ENCODE results near the gene PPAT. TPM values are rescaled to one million over a fixed set of nuclear protein-coding genes. Genes with fewer than 3 reads are reported as not detected.
"Not testable (repeated sequence)": the region's sequence is repeated elsewhere in the genome, so short reads cannot be mapped to it uniquely, and the experiment has no call there.

PPAT gene
- total RNA-seq, 1 donor from 2014 or later: 4.7 TPM

GRCh38 chr4:56463711-56464110 lies 28.3 kb upstream of the PPAT start:
- DNase-seq: no peak
- no peak for ATAC-seq
- no peak overlapping the region for H3K4me3 ChIP-seq

DNA sequence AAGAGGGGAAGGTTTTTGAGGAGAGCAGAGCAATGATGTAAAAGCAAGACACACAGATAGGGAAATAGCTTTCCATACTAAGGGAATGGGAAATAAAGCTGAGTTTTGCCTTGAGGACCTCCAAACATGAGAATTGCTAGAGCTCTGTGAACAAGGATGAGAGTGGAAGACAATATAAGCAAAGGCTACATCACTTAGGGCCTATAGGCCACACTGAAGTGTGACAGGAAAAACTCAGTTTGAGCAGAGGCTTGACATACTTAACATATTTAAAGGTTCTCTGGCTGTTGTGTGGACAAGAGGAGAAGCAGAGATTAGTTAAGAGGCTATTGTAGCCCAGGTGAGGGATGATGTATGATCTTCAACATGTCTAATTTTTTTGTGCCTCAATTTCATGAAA lies 26.7 kb upstream of the PPAT start:
- no peak for ATAC-seq

More at GRCh38 chr4:56463711-56464110, 28.3 kb upstream of the PPAT start:
- H3K4me1 ChIP-seq: peaks cover 25% of the 10 kb centered on the region
- H3K27me3 ChIP-seq (ENCODE audit: low read depth): no peaks in the 10 kb centered on the region
- TF ChIP-seq, protein P1, sequence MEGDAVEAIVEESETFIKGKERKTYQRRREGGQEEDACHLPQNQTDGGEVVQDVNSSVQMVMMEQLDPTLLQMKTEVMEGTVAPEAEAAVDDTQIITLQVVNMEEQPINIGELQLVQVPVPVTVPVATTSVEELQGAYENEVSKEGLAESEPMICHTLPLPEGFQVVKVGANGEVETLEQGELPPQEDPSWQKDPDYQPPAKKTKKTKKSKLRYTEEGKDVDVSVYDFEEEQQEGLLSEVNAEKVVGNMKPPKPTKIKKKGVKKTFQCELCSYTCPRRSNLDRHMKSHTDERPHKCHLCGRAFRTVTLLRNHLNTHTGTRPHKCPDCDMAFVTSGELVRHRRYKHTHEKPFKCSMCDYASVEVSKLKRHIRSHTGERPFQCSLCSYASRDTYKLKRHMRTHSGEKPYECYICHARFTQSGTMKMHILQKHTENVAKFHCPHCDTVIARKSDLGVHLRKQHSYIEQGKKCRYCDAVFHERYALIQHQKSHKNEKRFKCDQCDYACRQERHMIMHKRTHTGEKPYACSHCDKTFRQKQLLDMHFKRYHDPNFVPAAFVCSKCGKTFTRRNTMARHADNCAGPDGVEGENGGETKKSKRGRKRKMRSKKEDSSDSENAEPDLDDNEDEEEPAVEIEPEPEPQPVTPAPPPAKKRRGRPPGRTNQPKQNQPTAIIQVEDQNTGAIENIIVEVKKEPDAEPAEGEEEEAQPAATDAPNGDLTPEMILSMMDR (IDR thresholded peaks at IDR 0.05): no peak
- no peak overlapping the region for H3K27ac ChIP-seq
- H3K36me3 ChIP-seq: peaks cover 38% of the 10 kb centered on the region
- H3K9me3 ChIP-seq: no peaks in the 10 kb centered on the region
- intact Hi-C loops (cut with DNase I): no loop called here

GRCh38 chr4:56460085-56460484 lies 24.7 kb upstream of the PPAT start:
- Histone ChIP-seq H3K27ac (no peak overlapping the region), H3K4me3 (no peak overlapping the region), H3K36me3 (peaks cover 52% of the 10 kb centered on the region), H3K9me3 (no peaks in the 10 kb centered on the region), H3K4me1 (peaks cover 7% of the 10 kb centered on the region), H3K27me3 (ENCODE audit: low read depth) (no peaks in the 10 kb centered on the region)
- TF ChIP-seq, protein P1 (IDR thresholded peaks at IDR 0.05): no peak
- intact Hi-C loops (cut with DNase I): no loop called here
- DNase-seq (no peak), ATAC-seq (no peak)

More for the DNA sequence above, 26.7 kb upstream of the PPAT start:
- intact Hi-C loops (cut with DNase I): no loop called here
- H3K27ac ChIP-seq: no peak overlapping the region
- no peaks in the 10 kb centered on the region for H3K9me3 ChIP-seq
- TF ChIP-seq, protein P1 (IDR thresholded peaks at IDR 0.05): no peak
- no peaks in the 10 kb centered on the region for H3K27me3 ChIP-seq (ENCODE audit: low read depth)
- no peak overlapping the region for H3K4me3 ChIP-seq
- H3K4me1 ChIP-seq: peaks cover 19% of the 10 kb centered on the region
- H3K36me3 ChIP-seq: peaks cover 52% of the 10 kb centered on the region
- no peak for DNase-seq

GRCh38 chr4:56450342-56450741 lies 14.9 kb upstream of the PPAT start:
- Histone ChIP-seq H3K4me1 (no peaks in the 10 kb centered on the region), H3K9me3 (no peaks in the 10 kb centered on the region), H3K4me3 (no peak overlapping the region), H3K27ac (no peak overlapping the region), H3K27me3 (ENCODE audit: low read depth) (no peaks in the 10 kb centered on the region), H3K36me3 (peaks cover 33% of the 10 kb centered on the region)
- intact Hi-C loops (cut with DNase I): no loop called here
- ATAC-seq (no peak), DNase-seq (no peak)
- TF ChIP-seq, protein P1 (IDR thresholded peaks at IDR 0.05): no peak

DNA sequence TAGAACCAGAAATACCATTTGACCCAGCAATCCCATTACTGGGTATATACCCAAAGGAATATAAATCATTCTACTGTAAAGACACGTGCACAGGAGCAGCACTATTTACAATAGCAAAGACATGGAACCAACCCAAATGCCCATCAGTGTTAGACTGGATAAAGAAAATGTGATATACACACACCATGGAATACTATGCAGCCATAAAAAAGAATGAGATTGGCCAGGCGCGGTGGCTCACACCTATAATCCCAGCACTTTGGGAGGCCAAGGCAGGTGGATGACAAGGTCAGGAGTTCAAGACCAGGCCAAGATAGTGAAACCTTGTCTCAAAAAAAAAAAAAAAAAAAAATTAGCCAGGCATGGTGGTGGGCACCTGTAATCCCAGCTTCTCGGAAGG lies 14.1 kb upstream of the PPAT start:
- H3K9me3 ChIP-seq; DNase-seq; H3K4me1 ChIP-seq; H3K4me3 ChIP-seq; H3K27me3 ChIP-seq (ENCODE audit: low read depth); intact Hi-C loops (cut with DNase I); ATAC-seq; H3K27ac ChIP-seq: not testable (repeated sequence)
- peaks cover 33% of the 10 kb centered on the region for H3K36me3 ChIP-seq

GRCh38 chr4:56448301-56448700 lies 12.9 kb upstream of the PPAT start:
- no peak overlapping the region for H3K4me3 ChIP-seq
- no peaks in the 10 kb centered on the region for H3K4me1 ChIP-seq
- intact Hi-C loops (cut with DNase I): no loop called here
- ATAC-seq: no peak
- peaks cover 34% of the 10 kb centered on the region for H3K36me3 ChIP-seq
- H3K27ac ChIP-seq: no peak overlapping the region
- H3K27me3 ChIP-seq (ENCODE audit: low read depth): no peaks in the 10 kb centered on the region
- TF ChIP-seq, protein P1 (IDR thresholded peaks at IDR 0.05): no peak
- H3K9me3 ChIP-seq: no peaks in the 10 kb centered on the region
- DNase-seq: no peak
